ENCODE data around the gene SPRR4. TPM values are rescaled to one million over a fixed set of nuclear protein-coding genes. Genes with fewer than 3 reads are reported as not detected.

SPRR4 gene
- polyA plus RNA-seq (1.7 to 4.8 TPM (median 1.9 TPM) in 3 replicates), polyA minus RNA-seq (1.1 to 6.2 TPM (median 1.4 TPM) in 3 replicates)
- polyA plus RNA-seq (2011; ENCODE audit: low read depth): 4.1 TPM
- polyA plus RNA-seq (2011; cell fraction: cytosol; rRNA removed): 1.9 and 6.8 TPM in 2 replicates
- 3.0 and 3.1 TPM in 2 replicates for polyA plus RNA-seq (2011; cell fraction: nucleus; rRNA removed)
- 2.0 and 55.7 TPM in 2 replicates for polyA plus RNA-seq (2012; ENCODE audit: low replicate concordance)
- not detected for polyA minus RNA-seq (2011; cell fraction: cytosol; rRNA and poly(A)+ RNA removed)
- polyA minus RNA-seq (2011; cell fraction: nucleus; rRNA and poly(A)+ RNA removed): 0.95 TPM in 1 of 2 replicates, not detected in the other

GRCh38 chr1:152970495-152970894 is at the start of gene SPRR4:
Gene SPRR4, plus strand, starts transcription at chr1:152970648. Its CDS starts 1,243 bp downstream, at chr1:152971891.
- no peak within 1 kb of the TSS for H2AFZ ChIP-seq (ENCODE audit: control insufficient read depth, low read length)
- no peaks in the 10 kb centered on the region for H3K9me3 ChIP-seq (ENCODE audit: control insufficient read depth, low read depth, low read length)
- TF ChIP-seq EZH2 (IDR thresholded peaks at IDR 0.05; ENCODE audit: low read length): no peak
- no peak for TF ChIP-seq CTCF (optimal IDR thresholded peaks at IDR 0.05 in 1 of 3, IDR thresholded peaks at IDR 0.05 in 1 of 3, conservative IDR thresholded peaks at IDR 0.05 in 1 of 3; ENCODE audit: extremely low read depth in 1 of 3, insufficient read depth in 2 of 3, low read length in 3 of 3)
- no peaks in the 10 kb centered on the region for H3K27me3 ChIP-seq (ENCODE audit: control insufficient read depth, extremely low read depth, insufficient read depth, low read length)
- H3K4me1 ChIP-seq (ENCODE audit: control insufficient read depth, extremely low read depth, insufficient read depth, low read length): peaks cover 27% of the 10 kb centered on the region
- no peak for DNase-seq (ENCODE audit: low read depth, low spot score)
- FAIRE-seq: no peak
- dilution Hi-C loops (cut with MboI; ENCODE audit: extremely low pct_ligation_motif_present, low sequenced_read_pairs): no loop called here
- no peak within 1 kb of the TSS for H3K4me2 ChIP-seq (ENCODE audit: control insufficient read depth, extremely low read depth, insufficient read depth, low read depth, low read length)
- H3K9ac ChIP-seq (ENCODE audit: control insufficient read depth, extremely low read depth, insufficient read depth, low read length): no peak within 1 kb of the TSS
- no peaks in the 10 kb centered on the region for H4K20me1 ChIP-seq (ENCODE audit: control insufficient read depth, extremely low read depth, insufficient read depth, low read length)
- no peak within 1 kb of the TSS for H3K27ac ChIP-seq (ENCODE audit: control insufficient read depth, insufficient read depth, low read length)
- no peaks in the 10 kb centered on the region for H3K36me3 ChIP-seq (ENCODE audit: control insufficient read depth in 2 of 2, extremely low read depth in 1 of 2, insufficient read depth in 2 of 2, low read length in 2 of 2)
- no peak within 1 kb of the TSS for H3K4me3 ChIP-seq (ENCODE audit: control insufficient read depth in 2 of 3, extremely low read depth in 1 of 3, insufficient read depth in 2 of 3, low read depth in 1 of 3, low read length in 3 of 3)
- H3K9me1 ChIP-seq (ENCODE audit: control insufficient read depth, extremely low read depth, insufficient read depth, low read length): no peaks in the 10 kb centered on the region
- H3K79me2 ChIP-seq (ENCODE audit: control insufficient read depth, insufficient read depth, low read length): no peaks in the 10 kb centered on the region

GRCh38 chr1:152924191-152924590 is 46.3 kb upstream of the SPRR4 start:
- dilution Hi-C loops (cut with MboI; ENCODE audit: extremely low pct_ligation_motif_present, low sequenced_read_pairs): no loop called here
- peak; percentile 26 for FAIRE-seq
- H3K27ac ChIP-seq (ENCODE audit: control insufficient read depth, insufficient read depth, low read length): no peak overlapping the region

More at GRCh38 chr1:152924191-152924590, 46.3 kb upstream of the SPRR4 start:
- H3K79me2 ChIP-seq (ENCODE audit: control insufficient read depth, insufficient read depth, low read length): no peaks in the 10 kb centered on the region
- H2AFZ ChIP-seq (ENCODE audit: control insufficient read depth, low read length): peak overlapping the region; percentile 4
- no peaks in the 10 kb centered on the region for H3K27me3 ChIP-seq (ENCODE audit: control insufficient read depth, extremely low read depth, insufficient read depth, low read length)
- TF ChIP-seq CTCF (optimal IDR thresholded peaks at IDR 0.05 in 1 of 3, IDR thresholded peaks at IDR 0.05 in 1 of 3, conservative IDR thresholded peaks at IDR 0.05 in 1 of 3; ENCODE audit: extremely low read depth in 1 of 3, insufficient read depth in 2 of 3, low read length in 3 of 3) (peak in 1 of 3 experiments; percentile 45), EZH2 (IDR thresholded peaks at IDR 0.05; ENCODE audit: low read length) (no peak)
- no peaks in the 10 kb centered on the region for H3K9me1 ChIP-seq (ENCODE audit: control insufficient read depth, extremely low read depth, insufficient read depth, low read length)
- H3K36me3 ChIP-seq (ENCODE audit: control insufficient read depth in 2 of 2, extremely low read depth in 1 of 2, insufficient read depth in 2 of 2, low read length in 2 of 2): no peaks in the 10 kb centered on the region
- no peaks in the 10 kb centered on the region for H3K9me3 ChIP-seq (ENCODE audit: control insufficient read depth, low read depth, low read length)
- H3K9ac ChIP-seq (ENCODE audit: control insufficient read depth, extremely low read depth, insufficient read depth, low read length): no peak overlapping the region
- no peak overlapping the region for H3K4me3 ChIP-seq (ENCODE audit: control insufficient read depth in 2 of 3, extremely low read depth in 1 of 3, insufficient read depth in 2 of 3, low read depth in 1 of 3, low read length in 3 of 3)
- H3K4me2 ChIP-seq (ENCODE audit: control insufficient read depth, extremely low read depth, insufficient read depth, low read depth, low read length): no peak overlapping the region
- H4K20me1 ChIP-seq (ENCODE audit: control insufficient read depth, extremely low read depth, insufficient read depth, low read length): no peaks in the 10 kb centered on the region
- H3K4me1 ChIP-seq (ENCODE audit: control insufficient read depth, extremely low read depth, insufficient read depth, low read length): no peaks in the 10 kb centered on the region
- DNase-seq (ENCODE audit: low read depth, low spot score): no peak
